ENCODE results near the gene PTGER1. TPM values are rescaled to one million over a fixed set of nuclear protein-coding genes. Genes with fewer than 3 reads are reported as not detected.

Gene PTGER1
- total and polyA plus RNA-seq, 9 of the 15 experiments (the other 6 are each of a cell fraction or from before 2014, with no cell fraction given): 0.06 to 0.36 (median 0.31) TPM; not detected in 5

DNA sequence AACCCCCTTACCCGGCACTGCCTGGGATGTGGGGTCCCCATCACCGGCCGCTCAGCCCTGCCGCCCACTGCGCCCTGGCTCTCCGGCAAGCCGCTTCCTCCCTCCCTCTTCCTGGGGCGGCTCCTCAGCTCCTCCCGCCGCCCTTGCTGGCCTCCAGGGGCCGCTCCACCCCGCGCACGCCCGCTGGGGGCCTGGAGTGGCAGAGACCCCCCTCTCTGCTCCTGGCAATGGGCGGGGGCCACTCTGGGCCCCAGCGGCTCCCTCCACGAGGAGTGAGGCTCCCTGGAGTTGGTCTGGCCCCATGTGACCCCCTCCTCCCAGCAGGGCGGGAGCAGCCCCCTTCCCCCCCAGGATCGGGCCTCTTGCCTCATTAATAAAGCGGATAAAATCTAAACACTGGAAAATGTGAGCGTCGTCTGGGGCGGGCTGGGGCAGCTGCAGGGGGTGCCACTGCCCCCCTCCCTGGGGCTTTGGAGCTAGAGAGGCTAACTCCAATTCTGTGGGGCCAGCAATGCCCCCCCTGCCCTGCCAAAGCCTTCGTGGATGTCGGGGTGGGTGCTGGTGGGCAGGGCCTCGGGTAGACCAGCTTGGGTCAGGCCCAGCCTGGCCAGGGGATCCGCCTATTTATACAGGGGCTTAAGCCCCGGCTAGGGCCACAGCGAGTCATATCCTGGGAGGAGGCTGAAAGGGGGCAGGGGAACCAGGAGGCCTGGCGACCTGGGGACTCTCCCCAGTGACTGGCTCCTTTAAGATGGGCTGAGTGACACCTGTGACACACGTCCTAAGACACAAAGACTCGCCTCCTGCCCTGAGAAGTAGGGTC, at the start of gene PTGER1 (continued):
- TF ChIP-seq ZBTB7A (IDR thresholded peaks at IDR 0.05; ENCODE audit: borderline replicate concordance, control insufficient read depth, low read depth, low read length) (peak; percentile 99), GATAD2A (IDR thresholded peaks at IDR 0.05) (peak; percentile 49; the same call in 1 of the 2 replicates), SIN3A (IDR thresholded peaks at IDR 0.05; ENCODE audit: borderline replicate concordance in 2 of 2, control insufficient read depth in 1 of 2, low read depth in 2 of 2, low read length in 2 of 2) (no peak), HCFC1 (IDR thresholded peaks at IDR 0.05; ENCODE audit: low read depth, low read length) (peak; percentile 35; the same call in 1 of the 2 replicates), MCM3 (IDR thresholded peaks at IDR 0.05) (no peak), NRF1 (conservative IDR thresholded peaks at IDR 0.05 in 1 of 2, IDR thresholded peaks at IDR 0.05 in 1 of 2) (peak; percentile 81 to 84), RBFOX2 (IDR thresholded peaks at IDR 0.05; ENCODE audit: low read depth, low read length) (peak; percentile 69), MAFG (tag; conservative IDR thresholded peaks at IDR 0.05) (no peak), PRMT5 (CRISPR knock-in tag; IDR thresholded peaks at IDR 0.05) (no peak), NFATC3 (IDR thresholded peaks at IDR 0.05) (no peak), ZNF384 (IDR thresholded peaks at IDR 0.05; ENCODE audit: low read depth, low read length) (0 out of 2 replicates have a peak, but pooled peaks have one; percentile 6), ZNF263 (CRISPR knock-in tag; IDR thresholded peaks at IDR 0.05; ENCODE audit: borderline replicate concordance) (peak; percentile 72; the same call in 1 of the 2 replicates)
- TF ChIP-seq, protein P1, sequence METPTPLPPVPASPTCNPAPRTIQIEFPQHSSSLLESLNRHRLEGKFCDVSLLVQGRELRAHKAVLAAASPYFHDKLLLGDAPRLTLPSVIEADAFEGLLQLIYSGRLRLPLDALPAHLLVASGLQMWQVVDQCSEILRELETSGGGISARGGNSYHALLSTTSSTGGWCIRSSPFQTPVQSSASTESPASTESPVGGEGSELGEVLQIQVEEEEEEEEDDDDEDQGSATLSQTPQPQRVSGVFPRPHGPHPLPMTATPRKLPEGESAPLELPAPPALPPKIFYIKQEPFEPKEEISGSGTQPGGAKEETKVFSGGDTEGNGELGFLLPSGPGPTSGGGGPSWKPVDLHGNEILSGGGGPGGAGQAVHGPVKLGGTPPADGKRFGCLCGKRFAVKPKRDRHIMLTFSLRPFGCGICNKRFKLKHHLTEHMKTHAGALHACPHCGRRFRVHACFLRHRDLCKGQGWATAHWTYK (CRISPR knock-in tag; IDR thresholded peaks at IDR 0.05): 0 out of 2 replicates have a peak, but pooled peaks have one; percentile 35
- TF ChIP-seq, protein P2, sequence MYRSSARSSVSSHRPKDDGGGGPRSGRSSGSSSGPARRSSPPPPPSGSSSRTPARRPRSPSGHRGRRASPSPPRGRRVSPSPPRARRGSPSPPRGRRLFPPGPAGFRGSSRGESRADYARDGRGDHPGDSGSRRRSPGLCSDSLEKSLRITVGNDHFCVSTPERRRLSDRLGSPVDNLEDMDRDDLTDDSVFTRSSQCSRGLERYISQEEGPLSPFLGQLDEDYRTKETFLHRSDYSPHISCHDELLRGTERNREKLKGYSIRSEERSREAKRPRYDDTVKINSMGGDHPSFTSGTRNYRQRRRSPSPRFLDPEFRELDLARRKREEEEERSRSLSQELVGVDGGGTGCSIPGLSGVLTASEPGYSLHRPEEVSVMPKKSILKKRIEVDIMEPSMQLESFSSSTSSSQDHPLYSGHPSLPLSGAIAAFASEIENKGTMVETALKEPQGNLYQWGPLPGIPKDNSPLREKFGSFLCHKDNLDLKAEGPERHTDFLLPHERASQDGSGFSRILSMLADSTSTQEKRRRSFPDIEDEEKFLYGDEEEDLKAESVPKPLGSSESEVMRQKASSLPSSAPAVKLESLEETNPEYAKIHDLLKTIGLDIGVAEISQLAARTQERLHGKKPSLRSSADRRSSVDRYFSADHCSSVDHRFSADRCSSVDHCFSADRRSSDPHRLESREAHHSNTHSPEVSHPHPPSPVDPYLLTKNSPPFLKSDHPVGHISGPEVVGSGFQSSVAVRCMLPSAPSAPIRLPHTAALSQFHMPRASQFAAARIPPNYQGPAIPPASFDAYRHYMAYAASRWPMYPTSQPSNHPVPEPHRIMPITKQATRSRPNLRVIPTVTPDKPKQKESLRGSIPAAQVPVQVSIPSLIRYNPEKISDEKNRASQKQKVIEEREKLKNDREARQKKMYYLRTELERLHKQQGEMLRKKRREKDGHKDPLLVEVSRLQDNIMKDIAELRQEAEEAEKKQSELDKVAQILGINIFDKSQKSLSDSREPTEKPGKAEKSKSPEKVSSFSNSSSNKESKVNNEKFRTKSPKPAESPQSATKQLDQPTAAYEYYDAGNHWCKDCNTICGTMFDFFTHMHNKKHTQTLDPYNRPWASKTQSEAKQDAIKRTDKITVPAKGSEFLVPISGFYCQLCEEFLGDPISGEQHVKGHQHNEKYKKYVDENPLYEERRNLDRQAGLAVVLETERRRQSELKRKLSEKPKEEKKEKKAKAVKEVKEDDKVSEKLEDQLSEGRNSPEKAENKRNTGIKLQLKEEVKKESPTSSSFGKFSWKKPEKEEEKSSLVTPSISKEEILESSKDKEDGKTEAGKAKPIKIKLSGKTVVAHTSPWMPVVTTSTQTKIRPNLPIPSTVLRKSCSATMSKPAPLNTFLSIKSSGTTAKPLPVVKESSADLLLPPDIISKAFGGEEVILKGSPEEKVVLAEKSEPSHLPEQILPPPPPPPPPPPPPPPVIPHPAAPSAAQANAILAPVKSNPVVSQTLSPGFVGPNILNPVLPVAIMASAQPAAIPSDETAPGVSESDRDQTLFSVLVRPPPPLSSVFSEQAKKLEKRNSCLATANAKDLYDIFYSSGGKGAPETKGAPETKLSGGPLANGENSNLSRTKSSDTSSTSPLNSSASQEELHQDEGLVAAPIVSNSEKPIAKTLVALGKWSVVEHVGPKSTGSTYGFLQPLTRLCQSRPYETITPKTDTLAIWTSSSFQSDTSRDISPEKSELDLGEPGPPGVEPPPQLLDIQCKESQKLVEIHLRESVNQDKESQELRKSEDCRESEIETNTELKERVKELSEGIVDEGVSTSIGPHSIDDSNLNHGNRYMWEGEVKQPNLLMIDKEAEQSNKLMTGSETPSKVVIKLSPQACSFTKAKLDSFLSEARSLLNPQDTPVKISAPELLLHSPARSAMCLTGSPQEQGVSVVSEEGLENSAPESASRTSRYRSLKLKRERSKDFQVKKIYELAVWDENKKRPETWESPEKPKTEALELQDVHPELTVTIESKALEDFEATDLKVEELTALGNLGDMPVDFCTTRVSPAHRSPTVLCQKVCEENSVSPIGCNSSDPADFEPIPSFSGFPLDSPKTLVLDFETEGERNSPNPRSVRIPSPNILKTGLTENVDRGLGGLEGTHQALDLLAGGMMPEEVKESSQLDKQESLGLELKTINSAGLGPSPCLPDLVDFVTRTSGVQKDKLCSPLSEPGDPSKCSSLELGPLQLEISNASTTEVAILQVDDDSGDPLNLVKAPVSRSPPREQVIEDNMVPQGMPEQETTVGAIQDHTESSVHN (IDR thresholded peaks at IDR 0.05; ENCODE audit: borderline replicate concordance in 1 of 2, low read depth in 1 of 2): no peak
- TF ChIP-seq, protein P3, sequence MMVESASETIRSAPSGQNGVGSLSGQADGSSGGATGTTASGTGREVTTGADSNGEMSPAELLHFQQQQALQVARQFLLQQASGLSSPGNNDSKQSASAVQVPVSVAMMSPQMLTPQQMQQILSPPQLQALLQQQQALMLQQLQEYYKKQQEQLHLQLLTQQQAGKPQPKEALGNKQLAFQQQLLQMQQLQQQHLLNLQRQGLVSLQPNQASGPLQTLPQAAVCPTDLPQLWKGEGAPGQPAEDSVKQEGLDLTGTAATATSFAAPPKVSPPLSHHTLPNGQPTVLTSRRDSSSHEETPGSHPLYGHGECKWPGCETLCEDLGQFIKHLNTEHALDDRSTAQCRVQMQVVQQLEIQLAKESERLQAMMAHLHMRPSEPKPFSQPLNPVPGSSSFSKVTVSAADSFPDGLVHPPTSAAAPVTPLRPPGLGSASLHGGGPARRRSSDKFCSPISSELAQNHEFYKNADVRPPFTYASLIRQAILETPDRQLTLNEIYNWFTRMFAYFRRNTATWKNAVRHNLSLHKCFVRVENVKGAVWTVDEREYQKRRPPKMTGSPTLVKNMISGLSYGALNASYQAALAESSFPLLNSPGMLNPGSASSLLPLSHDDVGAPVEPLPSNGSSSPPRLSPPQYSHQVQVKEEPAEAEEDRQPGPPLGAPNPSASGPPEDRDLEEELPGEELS (CRISPR knock-in tag; IDR thresholded peaks at IDR 0.05; ENCODE audit: borderline replicate concordance): no peak
